ENCODE measurements around the gene SPEG.

SPEG gene

GRCh38 chr2:219461669-219462068, 27.0 kb downstream of the SPEG start:
- no peak for DNase-seq (ENCODE audit: low read depth)

GRCh38 chr2:219462349-219462748, 27.7 kb downstream of the SPEG start:
- no peak for DNase-seq (ENCODE audit: low read depth)

GRCh38 chr2:219464286-219465032, 29.8 kb downstream of the SPEG start:
- no peak for DNase-seq (ENCODE audit: low read depth)

- no peak for DNase-seq (ENCODE audit: low read depth)
Observed at GRCh38 chr2:219465659-219466561, 31.3 kb downstream of the SPEG start.

GRCh38 chr2:219466816-219467735, 32.4 kb downstream of the SPEG start:
- DNase-seq (ENCODE audit: low read depth), result no peak

- no peak for DNase-seq (ENCODE audit: low read depth)
Observed at GRCh38 chr2:219467736-219468075, 33.1 kb downstream of the SPEG start.

GRCh38 chr2:219468410-219469185, 34.0 kb downstream of the SPEG start:
- DNase-seq (ENCODE audit: low read depth), result no peak

GRCh38 chr2:219469186-219469724, 34.6 kb downstream of the SPEG start:
- no peak for DNase-seq (ENCODE audit: low read depth)

- no peak for DNase-seq (ENCODE audit: low read depth)
Observed at GRCh38 chr2:219470429-219470828, 35.8 kb downstream of the SPEG start.

GRCh38 chr2:219471476-219472371, 37.1 kb downstream of the SPEG start:
- no peak for DNase-seq (ENCODE audit: low read depth)

- DNase-seq (ENCODE audit: low read depth), result no peak
Observed at GRCh38 chr2:219472629-219473187, 38.1 kb downstream of the SPEG start.

GRCh38 chr2:219473511-219473910, 38.9 kb downstream of the SPEG start:
- DNase-seq (ENCODE audit: low read depth), result no peak

- no peak for DNase-seq (ENCODE audit: low read depth)
Observed at GRCh38 chr2:219474285-219475060, 39.8 kb downstream of the SPEG start.

- DNase-seq (ENCODE audit: low read depth), result no peak
Observed at GRCh38 chr2:219475278-219475677, 40.6 kb downstream of the SPEG start.

GRCh38 chr2:219475697-219476651, 41.3 kb downstream of the SPEG start:
- peak; percentile 34 for DNase-seq (ENCODE audit: low read depth)

GRCh38 chr2:219476652-219477151, 42.1 kb downstream of the SPEG start:
- no peak for DNase-seq (ENCODE audit: low read depth)

GRCh38 chr2:219477179-219477578, 42.5 kb downstream of the SPEG start:
- DNase-seq (ENCODE audit: low read depth), result no peak

Measured in T follicular helper cell (primary cell).